ENCODE data around the gene SLC15A3.

The SLC15A3 gene

GRCh38 chr11:60935676-60936442 lies 16.1 kb downstream of the SLC15A3 start:
- H2AK5ac ChIP-seq (ENCODE audit: low read length), result no peak overlapping the region
- H3K4me2 ChIP-seq (ENCODE audit: low read length), result no peak overlapping the region
- no peak overlapping the region for H3K23ac ChIP-seq (ENCODE audit: low read length)
- no peak overlapping the region for H4K8ac ChIP-seq (ENCODE audit: low read depth, low read length)
- H3K4me1 ChIP-seq (ENCODE audit: control insufficient read depth, low read depth, low read length), result no peaks in the 10 kb centered on the region
- H3K56ac ChIP-seq (ENCODE audit: low read length), result no peak overlapping the region
- H3K36me3 ChIP-seq (ENCODE audit: control insufficient read depth, insufficient read depth, low read length), result no peaks in the 10 kb centered on the region
- H2BK15ac ChIP-seq (replicated peaks; ENCODE audit: low read depth), result no peak overlapping the region
- no peaks in the 10 kb centered on the region for H3K79me1 ChIP-seq (ENCODE audit: low read length)
- H3K27ac ChIP-seq (ENCODE audit: low read depth, low read length), result no peak overlapping the region
- no peak overlapping the region for H3K4me3 ChIP-seq (ENCODE audit: low read length)
- H3K9ac ChIP-seq (ENCODE audit: low read length), result no peak overlapping the region
- no peak overlapping the region for H3K18ac ChIP-seq (ENCODE audit: low read length)
- H4K5ac ChIP-seq (ENCODE audit: low read length), result no peak overlapping the region
- H3K79me2 ChIP-seq (ENCODE audit: control insufficient read depth, insufficient read depth, low read length), result no peaks in the 10 kb centered on the region
- no peak for DNase-seq
- no CpG with 5 or more reads among the region's 27 CpGs for WGBS (ENCODE audit: extremely low coverage, insufficient coverage, low lambda C conversion rate)
- no peaks in the 10 kb centered on the region for H3K27me3 ChIP-seq (ENCODE audit: insufficient read depth, low read length, poor library complexity)
- H3K4ac ChIP-seq (ENCODE audit: low read depth, low read length), result no peak overlapping the region
- no peak overlapping the region for H2BK120ac ChIP-seq (ENCODE audit: low read depth, low read length)
- H2BK5ac ChIP-seq (ENCODE audit: low read length), result no peak overlapping the region

DNA sequence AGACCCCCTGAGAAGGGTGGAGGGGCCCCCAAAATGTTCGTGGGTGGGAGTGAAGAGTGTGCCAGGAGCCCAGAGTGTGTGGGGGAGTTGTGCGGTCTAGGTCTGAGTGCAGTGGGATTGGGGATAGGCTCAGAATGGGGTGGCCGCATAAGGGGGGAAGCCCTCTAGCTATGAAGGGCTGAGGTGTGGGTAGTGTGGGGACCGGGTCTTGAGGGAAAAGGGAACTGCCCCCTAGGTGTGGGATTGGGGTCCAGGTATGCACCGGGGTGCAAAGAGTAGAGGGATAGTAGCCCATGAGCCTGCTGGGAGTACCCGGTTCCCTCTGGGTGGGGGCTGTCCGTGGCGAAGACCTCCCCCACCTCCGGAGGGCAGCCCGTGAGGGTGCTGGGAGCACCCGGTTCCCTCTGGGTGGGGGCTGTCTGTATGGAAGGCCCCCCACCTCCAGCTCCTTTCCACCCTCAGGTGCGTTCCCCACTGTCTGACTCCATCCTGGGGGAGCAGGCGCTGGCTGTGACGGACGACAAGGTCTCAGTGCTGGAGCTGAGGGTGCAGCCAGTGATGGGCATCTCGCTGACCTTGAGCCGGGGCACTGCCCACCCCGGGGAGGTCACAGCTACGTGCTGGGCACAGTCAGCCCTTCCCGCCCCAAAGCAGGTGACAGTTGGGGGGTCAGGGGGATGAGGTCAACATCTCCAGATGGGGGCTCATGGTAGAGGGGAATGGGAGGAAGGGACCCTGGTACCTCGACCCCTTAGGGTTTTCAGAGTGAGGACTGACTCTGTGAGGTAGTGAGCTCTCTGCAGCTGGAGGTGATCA lies 17.0 kb downstream of the SLC15A3 start:
- no peak overlapping the region for H3K23ac ChIP-seq (ENCODE audit: low read length)
- no peak overlapping the region for H3K27ac ChIP-seq (ENCODE audit: low read depth, low read length)
- H2BK120ac ChIP-seq (ENCODE audit: low read depth, low read length), result no peak overlapping the region
- no peak for DNase-seq
- H2BK5ac ChIP-seq (ENCODE audit: low read length), result no peak overlapping the region
- no peak overlapping the region for H3K56ac ChIP-seq (ENCODE audit: low read length)
- H4K5ac ChIP-seq (ENCODE audit: low read length), result no peak overlapping the region
- no peak overlapping the region for H3K4me2 ChIP-seq (ENCODE audit: low read length)
- H3K36me3 ChIP-seq (ENCODE audit: control insufficient read depth, insufficient read depth, low read length), result peaks cover 1% of the 10 kb centered on the region
- H3K27me3 ChIP-seq (ENCODE audit: insufficient read depth, low read length, poor library complexity), result no peaks in the 10 kb centered on the region
- H3K18ac ChIP-seq (ENCODE audit: low read length), result no peak overlapping the region
- H3K4me1 ChIP-seq (ENCODE audit: control insufficient read depth, low read depth, low read length), result no peaks in the 10 kb centered on the region
- H3K9ac ChIP-seq (ENCODE audit: low read length), result no peak overlapping the region
- no peaks in the 10 kb centered on the region for H3K79me2 ChIP-seq (ENCODE audit: control insufficient read depth, insufficient read depth, low read length)
- H3K79me1 ChIP-seq (ENCODE audit: low read length), result no peaks in the 10 kb centered on the region
- H2AK5ac ChIP-seq (ENCODE audit: low read length), result no peak overlapping the region
- H2BK15ac ChIP-seq (replicated peaks; ENCODE audit: low read depth), result no peak overlapping the region
- no CpG with 5 or more reads among the region's 21 CpGs for WGBS (ENCODE audit: extremely low coverage, insufficient coverage, low lambda C conversion rate)
- no peak overlapping the region for H4K8ac ChIP-seq (ENCODE audit: low read depth, low read length)
- H3K4ac ChIP-seq (ENCODE audit: low read depth, low read length), result no peak overlapping the region
- no peak overlapping the region for H3K4me3 ChIP-seq (ENCODE audit: low read length)

- no CpG with 5 or more reads among the region's 57 CpGs for WGBS (ENCODE audit: extremely low coverage, insufficient coverage, low lambda C conversion rate)
- H3K4me3 ChIP-seq (ENCODE audit: low read length), result no peak overlapping the region
- H3K79me2 ChIP-seq (ENCODE audit: control insufficient read depth, insufficient read depth, low read length), result no peaks in the 10 kb centered on the region
- no peak overlapping the region for H4K5ac ChIP-seq (ENCODE audit: low read length)
- no peak overlapping the region for H3K23ac ChIP-seq (ENCODE audit: low read length)
- H2BK5ac ChIP-seq (ENCODE audit: low read length), result no peak overlapping the region
- no peak overlapping the region for H3K27ac ChIP-seq (ENCODE audit: low read depth, low read length)
- H4K8ac ChIP-seq (ENCODE audit: low read depth, low read length), result no peak overlapping the region
- no peaks in the 10 kb centered on the region for H3K27me3 ChIP-seq (ENCODE audit: insufficient read depth, low read length, poor library complexity)
- H3K9ac ChIP-seq (ENCODE audit: low read length), result no peak overlapping the region
- peaks cover 2% of the 10 kb centered on the region for H3K36me3 ChIP-seq (ENCODE audit: control insufficient read depth, insufficient read depth, low read length)
- no peaks in the 10 kb centered on the region for H3K4me1 ChIP-seq (ENCODE audit: control insufficient read depth, low read depth, low read length)
- H3K18ac ChIP-seq (ENCODE audit: low read length), result no peak overlapping the region
- no peak overlapping the region for H2BK15ac ChIP-seq (replicated peaks; ENCODE audit: low read depth)
- H3K4ac ChIP-seq (ENCODE audit: low read depth, low read length), result no peak overlapping the region
- no peak for DNase-seq
- H3K56ac ChIP-seq (ENCODE audit: low read length), result no peak overlapping the region
- H2AK5ac ChIP-seq (ENCODE audit: low read length), result no peak overlapping the region
- H3K4me2 ChIP-seq (ENCODE audit: low read length), result no peak overlapping the region
- H3K79me1 ChIP-seq (ENCODE audit: low read length), result no peaks in the 10 kb centered on the region
- no peak overlapping the region for H2BK120ac ChIP-seq (ENCODE audit: low read depth, low read length)
These were observed 17.7 kb downstream of the SLC15A3 start for GRCh38 chr11:60934124-60934789.

DNA sequence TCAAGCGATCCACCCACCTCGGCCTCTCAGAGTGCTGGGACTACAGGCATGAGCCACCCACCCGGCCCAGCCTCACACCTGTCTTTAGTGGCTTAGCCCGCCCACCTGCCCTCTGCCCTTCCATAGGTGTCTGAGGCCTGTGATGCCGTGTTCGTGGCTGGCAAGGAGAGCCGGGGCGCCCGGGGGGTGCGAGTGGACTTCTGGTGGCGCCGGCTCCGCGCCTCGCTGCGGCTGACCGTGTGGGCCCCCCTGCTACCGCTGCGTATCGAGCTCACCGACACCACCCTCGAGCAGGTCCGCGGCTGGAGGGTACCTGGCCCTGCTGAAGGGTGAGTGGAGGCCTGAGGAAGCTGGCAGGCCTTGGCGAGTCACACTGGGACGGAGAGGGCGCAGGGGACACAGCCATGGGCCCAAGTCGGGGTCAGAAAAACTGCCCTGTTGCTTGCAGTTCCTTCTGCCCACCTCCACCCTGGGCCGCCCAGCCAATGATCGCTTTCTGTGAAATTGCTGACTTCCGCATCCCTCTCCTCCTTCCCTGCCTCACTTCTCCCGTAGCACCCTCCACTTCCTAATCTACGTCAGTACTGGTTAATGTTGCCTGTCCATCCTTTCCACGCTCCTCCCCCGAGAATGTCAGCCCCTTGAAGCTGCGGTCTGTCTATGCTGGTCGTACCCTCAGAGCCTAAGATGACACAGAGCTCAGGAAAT lies 18.4 kb downstream of the SLC15A3 start:
- H3K79me2 ChIP-seq (ENCODE audit: control insufficient read depth, insufficient read depth, low read length), result no peaks in the 10 kb centered on the region
- no peak overlapping the region for H3K56ac ChIP-seq (ENCODE audit: low read length)
- H3K79me1 ChIP-seq (ENCODE audit: low read length), result no peaks in the 10 kb centered on the region
- H3K27me3 ChIP-seq (ENCODE audit: insufficient read depth, low read length, poor library complexity), result no peaks in the 10 kb centered on the region
- no CpG with 5 or more reads among the region's 37 CpGs for WGBS (ENCODE audit: extremely low coverage, insufficient coverage, low lambda C conversion rate)
- no peak overlapping the region for H2BK5ac ChIP-seq (ENCODE audit: low read length)
- no peak overlapping the region for H3K23ac ChIP-seq (ENCODE audit: low read length)
- H4K8ac ChIP-seq (ENCODE audit: low read depth, low read length), result no peak overlapping the region
- H3K4me1 ChIP-seq (ENCODE audit: control insufficient read depth, low read depth, low read length), result no peaks in the 10 kb centered on the region
- H3K4ac ChIP-seq (ENCODE audit: low read depth, low read length), result no peak overlapping the region
- no peak overlapping the region for H2AK5ac ChIP-seq (ENCODE audit: low read length)
- no peak overlapping the region for H3K27ac ChIP-seq (ENCODE audit: low read depth, low read length)
- H3K4me2 ChIP-seq (ENCODE audit: low read length), result no peak overlapping the region
- no peak overlapping the region for H4K5ac ChIP-seq (ENCODE audit: low read length)
- DNase-seq, result no peak
- no peak overlapping the region for H2BK120ac ChIP-seq (ENCODE audit: low read depth, low read length)
- H2BK15ac ChIP-seq (replicated peaks; ENCODE audit: low read depth), result no peak overlapping the region
- H3K4me3 ChIP-seq (ENCODE audit: low read length), result no peak overlapping the region
- peaks cover 2% of the 10 kb centered on the region for H3K36me3 ChIP-seq (ENCODE audit: control insufficient read depth, insufficient read depth, low read length)
- H3K18ac ChIP-seq (ENCODE audit: low read length), result no peak overlapping the region
- H3K9ac ChIP-seq (ENCODE audit: low read length), result no peak overlapping the region

DNA sequence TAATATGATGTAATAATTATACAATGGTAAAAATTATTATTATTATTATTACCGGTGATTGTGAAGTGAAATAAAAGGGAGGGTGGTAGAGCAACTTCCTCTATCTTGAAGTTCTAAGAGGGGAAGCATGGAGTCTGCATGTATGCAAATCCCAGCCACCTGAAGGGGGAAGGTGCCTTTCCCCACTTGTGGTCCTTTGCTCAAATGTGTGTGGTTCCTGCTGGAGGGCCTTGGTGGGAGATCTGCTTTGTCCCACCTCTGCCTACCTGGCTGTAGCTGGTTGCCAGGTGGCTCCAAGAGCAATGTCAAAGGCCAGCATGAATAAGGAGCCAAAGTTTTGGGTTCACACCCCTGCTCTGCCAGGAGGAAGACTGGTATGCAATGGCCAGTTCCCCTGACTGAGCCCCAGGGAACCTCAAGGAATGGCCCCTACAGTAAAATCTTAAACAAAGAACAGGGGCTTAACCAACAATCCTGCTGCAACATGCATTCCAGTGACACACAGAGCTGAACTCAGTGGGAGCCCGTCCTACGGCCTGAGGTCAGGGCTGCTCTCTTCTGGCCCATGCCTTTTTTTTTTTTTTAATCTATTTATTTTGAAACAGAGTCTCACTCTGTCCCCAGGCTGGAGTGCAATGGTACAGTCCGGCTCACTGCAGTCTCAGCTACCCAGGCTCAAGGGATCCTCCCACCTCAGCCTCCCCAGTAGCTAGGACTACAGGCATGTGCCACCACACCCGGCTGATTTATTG lies 19.2 kb downstream of the SLC15A3 start:
- Histone ChIP-seq H3K9ac (ENCODE audit: low read length) (no peak overlapping the region), H3K18ac (ENCODE audit: low read length) (no peak overlapping the region), H3K36me3 (ENCODE audit: control insufficient read depth, insufficient read depth, low read length) (peaks cover 2% of the 10 kb centered on the region), H2AK5ac (ENCODE audit: low read length) (no peak overlapping the region), H3K4ac (ENCODE audit: low read depth, low read length) (no peak overlapping the region), H3K4me1 (ENCODE audit: control insufficient read depth, low read depth, low read length) (no peaks in the 10 kb centered on the region), H3K27me3 (ENCODE audit: insufficient read depth, low read length, poor library complexity) (no peaks in the 10 kb centered on the region), H4K5ac (ENCODE audit: low read length) (no peak overlapping the region), H2BK5ac (ENCODE audit: low read length) (no peak overlapping the region), H3K27ac (ENCODE audit: low read depth, low read length) (no peak overlapping the region), H3K4me2 (ENCODE audit: low read length) (no peak overlapping the region), H3K79me2 (ENCODE audit: control insufficient read depth, insufficient read depth, low read length) (no peaks in the 10 kb centered on the region), H3K4me3 (ENCODE audit: low read length) (no peak overlapping the region), H2BK15ac (replicated peaks; ENCODE audit: low read depth) (no peak overlapping the region), H3K23ac (ENCODE audit: low read length) (no peak overlapping the region), H2BK120ac (ENCODE audit: low read depth, low read length) (no peak overlapping the region), H4K8ac (ENCODE audit: low read depth, low read length) (no peak overlapping the region), H3K79me1 (ENCODE audit: low read length) (no peaks in the 10 kb centered on the region), H3K56ac (ENCODE audit: low read length) (no peak overlapping the region)
- WGBS (ENCODE audit: extremely low coverage, insufficient coverage, low lambda C conversion rate), result no CpG with 5 or more reads among the region's 5 CpGs
- peak; percentile 68 for DNase-seq

All from mesendoderm (in vitro differentiated cells).